Ovary (tissue), 9 donors: Measurements from ENCODE around the gene TPRX1. TPM values are rescaled to one million over a fixed set of nuclear protein-coding genes. Genes with fewer than 3 reads are reported as not detected.
"Not testable (repeated sequence)": the region's sequence is repeated elsewhere in the genome, so short reads cannot be mapped to it uniquely, and the experiment has no call there.

Source experiments
- DNase-seq, 5 donors: peaks; one replicate each; pipeline ENCODE4 v3.0.0-alpha.2; 2019 to 2020
- H3K27ac ChIP-seq, 2 donors: fragments of 200-600 bp; one replicate each; pipeline versions ENCODE4 v1.5.1 to v1.8.0; 2019 to 2022
- H3K27me3 ChIP-seq: fragments of 200-600 bp; one replicate; pipeline ENCODE4 v1.8.0; 2022
- H3K36me3 ChIP-seq: fragments of 200-600 bp; sonication (generic); one replicate; pipeline ENCODE4 v1.5.1; 2019
- H3K4me1 ChIP-seq: one replicate; pipeline ENCODE4 v1.8.1; 2013; ENCODE audit warnings: mild to moderate bottlenecking, moderate library complexity; ENCODE audit not compliant: insufficient read depth
- H3K4me3 ChIP-seq: fragments of 200-600 bp; sonication (generic); one replicate; pipeline ENCODE4 v1.5.1; 2017
- H3K9me3 ChIP-seq, 2 donors: fragments of 200-600 bp in 1 of 2; sonication (generic) in 1 of 2; one replicate each; pipeline versions ENCODE4 v1.5.1 to v1.8.1; 2013 to 2019; ENCODE audit warnings: mild to moderate bottlenecking in 1 of 2, moderate library complexity in 1 of 2
- EP300 ChIP-seq: sonication (generic); formaldehyde crosslinking; IDR thresholded peaks from one replicate; pipeline ENCODE4 v1.6.1; 2017; ENCODE audit warnings: antibody characterized with exemption
- POLR2A ChIP-seq: fragments of 450-650 bp; IDR thresholded peaks from one replicate; pipeline ENCODE4 v1.6.1; 2017; ENCODE audit warnings: antibody characterized with exemption, mild to moderate bottlenecking, moderate library complexity
- WGBS, 3 donors: extraction: QIAGEN DNeasy Blood & Tissue Kit in 1 of 3; methylation state at CpG; one replicate each; pipeline versions ENCODE4 v1.1.5 to v1.1.7; 2013 to 2017; 5-methylcytosine and 5-hydroxymethylcytosine counted together
- intact Hi-C, 4 donors: fragments of 100-400 bp; cut with DNase I; formaldehyde crosslinking; loops; one replicate each; pipeline versions ENCODE4 v1.11.0 to v1.15.1; 2022 to 2023
- polyA plus RNA-seq, 2 donors: library from polyadenylated mRNA; stranded (reverse); fragments of 200-250 nt in 1 of 2; fragments of 350-450 nt in 1 of 2; fragmentation: Illumina TruSeq in 1 of 2; extraction: RNeasy Lipid Tissue Mini Kit (QIAGEN cat#74804) in 1 of 2; gene quantifications; one replicate each; pipeline ENCODE4 v1.2.3, GENCODE V29; 2013 to 2014
- total RNA-seq, 7 donors: library from RNA; depleted of rRNA in 2 of 7; stranded (reverse); fragments of >200 nt in 2 of 7; fragmentation: NEBNext Ultra II Directional in 3 of 7; extraction: Animal tissue kit (Norgen Biotek cat#: 25700) in 3 of 7; gene quantifications; one replicate each; pipeline versions ENCODE4 v1.1.0 to v1.2.4, GENCODE V29; 2016 to 2023
- TF ChIP-seq, protein P1 (sequence below), 3 donors: fragments of 450-650 bp in 2 of 3; fragments of 200-600 bp in 1 of 3; IDR thresholded peaks; one replicate each; pipeline versions ENCODE4 v1.5.1 to v1.8.0; 2016 to 2022; ENCODE audit warnings: antibody characterized with exemption in 3 of 3, mild to moderate bottlenecking in 1 of 3
- donor health status: DM: no; HTN: no; CAD: no; lungs with moderate emphysema.
- donor health status: DM: no; HTN: no; CAD: no.
- donor health status: Bipolar disorder and iron deficiency.
- donor health status: DM: yes; HTN: yes; CAD: no.
- donor health status: DM: no; HTN: no; CAD: no.
- donor health status: DM: yes; HTN: yes; CAD: no.

The TPRX1 gene
- total and polyA plus RNA-seq, 9 donors, result not detected

DNA sequence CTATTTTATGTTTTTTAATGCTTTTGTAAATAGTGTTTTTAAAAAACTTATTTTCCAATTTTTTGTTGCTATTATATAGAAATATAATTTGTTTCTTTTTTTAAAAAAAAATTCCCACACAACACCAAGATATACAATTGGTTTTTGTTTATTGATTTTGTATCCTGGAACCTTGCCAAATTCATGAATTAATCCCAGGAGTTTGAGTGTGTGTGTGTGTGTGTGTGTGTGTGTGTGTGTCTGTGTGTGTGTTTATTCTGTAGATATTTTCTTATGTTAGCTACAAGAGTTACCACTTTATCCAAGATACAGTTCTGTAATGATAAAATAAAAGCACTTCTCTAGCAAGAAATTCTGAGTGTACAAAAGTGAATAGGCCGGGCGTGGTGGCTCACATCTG, 7.6 kb downstream of the TPRX1 start:
- intact Hi-C loops, result loop anchor here in 1 of 4 donors (10.0 kb wide), 1 partner anchor 102 kb away; no protein-coding TSS in a partner anchor
- TF ChIP-seq POLR2A (no peak), EP300 (no peak)
- TF ChIP-seq, protein P1, sequence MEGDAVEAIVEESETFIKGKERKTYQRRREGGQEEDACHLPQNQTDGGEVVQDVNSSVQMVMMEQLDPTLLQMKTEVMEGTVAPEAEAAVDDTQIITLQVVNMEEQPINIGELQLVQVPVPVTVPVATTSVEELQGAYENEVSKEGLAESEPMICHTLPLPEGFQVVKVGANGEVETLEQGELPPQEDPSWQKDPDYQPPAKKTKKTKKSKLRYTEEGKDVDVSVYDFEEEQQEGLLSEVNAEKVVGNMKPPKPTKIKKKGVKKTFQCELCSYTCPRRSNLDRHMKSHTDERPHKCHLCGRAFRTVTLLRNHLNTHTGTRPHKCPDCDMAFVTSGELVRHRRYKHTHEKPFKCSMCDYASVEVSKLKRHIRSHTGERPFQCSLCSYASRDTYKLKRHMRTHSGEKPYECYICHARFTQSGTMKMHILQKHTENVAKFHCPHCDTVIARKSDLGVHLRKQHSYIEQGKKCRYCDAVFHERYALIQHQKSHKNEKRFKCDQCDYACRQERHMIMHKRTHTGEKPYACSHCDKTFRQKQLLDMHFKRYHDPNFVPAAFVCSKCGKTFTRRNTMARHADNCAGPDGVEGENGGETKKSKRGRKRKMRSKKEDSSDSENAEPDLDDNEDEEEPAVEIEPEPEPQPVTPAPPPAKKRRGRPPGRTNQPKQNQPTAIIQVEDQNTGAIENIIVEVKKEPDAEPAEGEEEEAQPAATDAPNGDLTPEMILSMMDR (IDR thresholded peaks at IDR 0.05), result no peak
- Histone ChIP-seq H3K4me3 (no peak overlapping the region), H3K9me3 (no peaks in the 10 kb centered on the region), H3K36me3 (no peaks in the 10 kb centered on the region), H3K4me1 (no peaks in the 10 kb centered on the region), H3K27ac (no peak overlapping the region), H3K27me3 (no peaks in the 10 kb centered on the region)
- WGBS, 3 donors, result 92 to 95% (median 92%) methylated on average over 2 of the region's 2 CpGs
- DNase-seq, result no peak

GRCh38 chr19:47794526-47794925, 9.8 kb downstream of the TPRX1 start:
- no peak for DNase-seq
- Histone ChIP-seq H3K4me1 (no peaks in the 10 kb centered on the region), H3K9me3 (no peaks in the 10 kb centered on the region), H3K27ac (no peak overlapping the region), H3K27me3 (no peaks in the 10 kb centered on the region), H3K36me3 (no peaks in the 10 kb centered on the region), H3K4me3 (no peak overlapping the region)
- TF ChIP-seq POLR2A, result no peak
- TF ChIP-seq, protein P1 (IDR thresholded peaks at IDR 0.05), result no peak
- TF ChIP-seq EP300, result no peak
- 81 to 86% (median 82%) methylated on average over 18 of the region's 18 CpGs for WGBS, 3 donors
- intact Hi-C loops, result loop anchor here in 1 of 4 donors (10.0 kb wide), 1 partner anchor 100 kb away; no protein-coding TSS in a partner anchor

- no peaks in the 10 kb centered on the region for H3K27me3 ChIP-seq
- no peak for TF ChIP-seq POLR2A
- TF ChIP-seq, protein P1 (IDR thresholded peaks at IDR 0.05), result no peak
- TF ChIP-seq EP300, result no peak
- no peaks in the 10 kb centered on the region for H3K9me3 ChIP-seq
- WGBS, 3 donors, result 96 to 100% (median 100%) methylated on average over 1 of the region's 1 CpG
- no peaks in the 10 kb centered on the region for H3K4me1 ChIP-seq
- H3K36me3 ChIP-seq, result no peaks in the 10 kb centered on the region
- no peak for DNase-seq
- no peak overlapping the region for H3K4me3 ChIP-seq
- intact Hi-C loops, result loop anchor here in 1 of 4 donors (10.0 kb wide), 1 partner anchor 98 kb away; no protein-coding TSS in a partner anchor
- H3K27ac ChIP-seq, result no peak overlapping the region
Observed at GRCh38 chr19:47792616-47793015, 11.7 kb downstream of the TPRX1 start.

DNA sequence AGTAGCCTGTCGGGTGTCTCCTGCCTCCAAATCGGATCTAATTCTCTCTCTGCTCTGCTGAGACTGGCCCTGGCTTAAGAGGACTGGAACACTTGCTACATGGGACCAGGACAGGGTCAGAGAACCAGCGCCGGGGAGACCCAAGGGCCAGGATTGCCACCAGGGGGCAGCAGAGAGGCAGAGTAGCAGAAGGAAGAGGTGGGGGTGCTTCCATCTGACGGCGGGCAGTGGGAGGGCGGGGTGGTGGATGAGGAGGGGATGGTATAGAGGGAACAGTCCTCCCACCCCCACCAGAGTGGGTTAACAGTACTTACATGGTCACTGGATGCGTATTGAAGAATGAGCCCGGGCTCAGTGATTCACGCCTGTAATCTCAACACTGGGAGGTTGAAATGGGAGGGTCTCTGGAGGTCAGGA, 13.9 kb downstream of the TPRX1 start:
- no peaks in the 10 kb centered on the region for H3K36me3 ChIP-seq
- no peaks in the 10 kb centered on the region for H3K4me1 ChIP-seq
- no peaks in the 10 kb centered on the region for H3K9me3 ChIP-seq
- H3K4me3 ChIP-seq, result no peak overlapping the region
- no peak overlapping the region for H3K27ac ChIP-seq
- intact Hi-C loops, result loop anchor here in 1 of 4 donors (10.0 kb wide), 1 partner anchor 96 kb away; no protein-coding TSS in a partner anchor
- DNase-seq, result peak; percentile 75 to 89 (median 84)
- WGBS, 3 donors, result 5 to 11% (median 8%) methylated on average over 10 of the region's 10 CpGs
- no peaks in the 10 kb centered on the region for H3K27me3 ChIP-seq
- no peak for TF ChIP-seq EP300
- TF ChIP-seq, protein P1 (IDR thresholded peaks at IDR 0.05), result peak; percentile 42 to 62 (median 47)
- TF ChIP-seq POLR2A, result no peak

- intact Hi-C loops, result loop anchor here in 3 of 4 donors (5.0 to 10.0 kb wide), 4 partner anchors 75 to 265 kb away; partner anchors contain the start of gene EHD2 (in 2 of the 3)
- WGBS, 3 donors, result 93 to 97% (median 94%) methylated on average over 13 of the region's 13 CpGs
- not testable (repeated sequence) for DNase-seq
Observed at GRCh38 chr19:47789811-47790210, 14.5 kb downstream of the TPRX1 start.

DNA sequence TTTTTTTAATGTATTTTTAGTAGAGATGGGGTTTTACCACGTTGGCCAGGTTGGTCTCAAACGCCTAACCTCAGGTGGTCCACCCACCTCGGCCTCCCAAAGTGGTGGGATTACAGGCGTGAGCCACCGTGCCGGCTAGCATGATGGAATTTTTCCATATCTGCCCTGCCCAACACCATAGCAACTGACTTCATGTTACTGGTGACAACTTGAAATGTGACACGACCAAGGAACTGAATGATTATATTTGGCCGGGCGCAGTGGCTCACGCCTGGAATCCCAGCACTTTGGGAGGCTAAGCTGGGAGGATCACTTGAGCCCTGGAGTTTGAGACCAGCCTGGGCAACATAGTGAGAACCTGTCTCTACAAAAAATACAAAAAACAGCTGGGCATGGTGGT, 17.0 kb downstream of the TPRX1 start:
- not testable (repeated sequence) for DNase-seq, H3K9me3 ChIP-seq, H3K27ac ChIP-seq, H3K4me3 ChIP-seq, H3K4me1 ChIP-seq, H3K27me3 ChIP-seq, H3K36me3 ChIP-seq
- intact Hi-C loops, result loop anchor here in 2 of 4 donors (5.0 to 10.0 kb wide), 3 partner anchors 73 to 263 kb away; partner anchors contain the start of gene EHD2 (in 2 of the 2)
- 85 to 89% (median 88%) methylated on average over 10 of the region's 10 CpGs for WGBS, 3 donors

More at GRCh38 chr19:47789811-47790210, 14.5 kb downstream of the TPRX1 start:
- not testable (repeated sequence) for H3K9me3 ChIP-seq, H3K27me3 ChIP-seq, H3K4me1 ChIP-seq, H3K4me3 ChIP-seq, H3K36me3 ChIP-seq, H3K27ac ChIP-seq
